T47D (cell line): ENCODE results near the gene ZNF594.
"Not testable (repeated sequence)": the region's sequence is repeated elsewhere in the genome, so short reads cannot be mapped to it uniquely, and the experiment has no call there.

Experiments used
- DNase-seq, 2 experiments: peaks; one replicate each; pipeline versions ENCODE4 v3.0.0 to v3.0.0-alpha.2; 2011 to 2012; ENCODE audit warnings: low read depth in 1 of 2, low spot score in 1 of 2
- JUND ChIP-seq: IDR thresholded peaks from 2 replicates; pipeline ENCODE4 v1.6.1; 2012; ENCODE audit warnings: low read depth
- in situ Hi-C: cut with HindIII; loops from 2 replicates; pipeline ENCODE4 v1.10.0; 2016; ENCODE audit warnings: low sequenced_read_pairs, low pct_unique_long_range_greater_than_20kb

Gene ZNF594

DNA sequence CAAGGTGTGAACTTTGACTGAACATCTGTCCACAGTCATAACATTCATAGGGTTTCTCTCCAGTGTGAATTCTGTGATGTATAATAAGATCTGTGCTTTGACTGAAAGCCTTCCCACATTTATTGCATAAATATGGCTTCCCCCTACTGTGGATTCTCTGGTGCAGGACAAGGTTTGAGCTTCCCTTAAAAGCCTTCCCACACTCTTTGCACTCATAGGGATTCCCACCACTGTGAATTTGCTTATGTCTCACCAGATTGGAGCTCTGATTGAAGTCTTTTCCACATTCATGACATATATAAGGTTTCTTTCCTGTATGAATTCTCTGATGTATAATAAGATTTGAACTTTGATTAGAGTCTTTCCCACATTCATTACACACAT lies 8.3 kb downstream of the ZNF594 start:
- in situ Hi-C loops: no loop called here
- no peak for TF ChIP-seq JUND
- DNase-seq: no peak

DNA sequence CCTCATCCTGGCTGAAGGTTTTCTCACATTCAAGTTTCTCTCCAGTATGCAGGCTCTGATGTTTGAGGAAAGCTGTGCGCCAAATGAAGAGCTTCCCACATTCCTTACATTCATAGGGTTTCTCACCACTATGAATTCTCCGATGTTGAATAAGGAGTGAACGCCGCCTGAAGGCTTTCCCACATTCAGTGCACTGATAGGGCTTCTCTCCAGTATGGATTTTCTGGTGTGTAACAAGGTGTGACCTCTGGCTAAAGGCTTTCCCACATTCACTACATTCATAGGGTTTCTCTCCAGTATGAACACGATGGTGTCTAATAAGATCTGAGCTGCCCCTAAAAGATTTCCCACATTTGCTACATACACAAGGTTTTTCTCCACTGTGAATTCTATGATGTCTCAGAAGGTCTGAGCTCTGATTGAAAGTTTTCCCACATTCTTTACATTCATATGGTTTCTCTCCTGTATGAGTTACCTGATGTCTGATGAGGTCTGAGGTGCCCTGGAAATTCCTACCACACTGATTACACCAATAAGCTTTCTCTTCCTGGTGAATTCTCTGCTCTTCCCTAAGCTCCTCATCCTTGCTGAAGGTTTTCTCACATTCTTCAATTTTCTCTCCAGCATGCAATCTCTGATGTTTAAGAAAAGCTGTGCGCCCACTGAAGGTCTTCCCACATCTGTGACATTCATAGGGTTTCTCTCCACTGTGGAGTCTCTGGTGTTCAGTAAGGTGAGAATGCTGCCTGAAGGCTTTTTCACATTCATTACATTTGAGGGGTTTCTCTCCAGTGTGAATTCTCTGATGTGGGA lies 8.9 kb downstream of the ZNF594 start:
- no peak for TF ChIP-seq JUND
- DNase-seq: no peak
- in situ Hi-C loops: no loop called here

- in situ Hi-C loops: no loop called here
- TF ChIP-seq JUND: no peak
- DNase-seq: no peak
Measured at GRCh38 chr17:5181509-5182305, 10.0 kb downstream of the ZNF594 start.

GRCh38 chr17:5179003-5179402 lies 12.7 kb downstream of the ZNF594 start:
- no peak for TF ChIP-seq JUND
- no peak for DNase-seq
- in situ Hi-C loops: no loop called here

DNA sequence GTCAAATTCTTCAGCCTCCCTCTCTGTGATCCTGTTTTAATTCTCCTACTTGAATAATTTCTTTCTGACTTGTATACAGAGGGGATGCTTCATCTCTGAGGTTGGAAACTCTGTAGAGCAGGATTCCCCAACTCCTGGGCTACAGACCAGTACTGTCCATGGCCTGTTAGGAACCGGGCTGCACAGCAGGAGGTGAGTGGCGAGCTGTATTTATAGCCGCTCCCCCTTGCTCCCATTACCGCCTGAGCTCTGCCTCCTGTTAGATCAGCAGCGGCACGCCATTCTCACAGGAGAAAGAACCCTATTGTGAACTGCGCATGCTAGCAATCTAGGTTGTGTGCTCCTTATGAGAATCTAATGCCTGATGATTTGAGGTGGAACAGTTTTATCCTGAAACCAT lies 16.6 kb downstream of the ZNF594 start:
- in situ Hi-C loops, DNase-seq: not testable (repeated sequence)

DNA sequence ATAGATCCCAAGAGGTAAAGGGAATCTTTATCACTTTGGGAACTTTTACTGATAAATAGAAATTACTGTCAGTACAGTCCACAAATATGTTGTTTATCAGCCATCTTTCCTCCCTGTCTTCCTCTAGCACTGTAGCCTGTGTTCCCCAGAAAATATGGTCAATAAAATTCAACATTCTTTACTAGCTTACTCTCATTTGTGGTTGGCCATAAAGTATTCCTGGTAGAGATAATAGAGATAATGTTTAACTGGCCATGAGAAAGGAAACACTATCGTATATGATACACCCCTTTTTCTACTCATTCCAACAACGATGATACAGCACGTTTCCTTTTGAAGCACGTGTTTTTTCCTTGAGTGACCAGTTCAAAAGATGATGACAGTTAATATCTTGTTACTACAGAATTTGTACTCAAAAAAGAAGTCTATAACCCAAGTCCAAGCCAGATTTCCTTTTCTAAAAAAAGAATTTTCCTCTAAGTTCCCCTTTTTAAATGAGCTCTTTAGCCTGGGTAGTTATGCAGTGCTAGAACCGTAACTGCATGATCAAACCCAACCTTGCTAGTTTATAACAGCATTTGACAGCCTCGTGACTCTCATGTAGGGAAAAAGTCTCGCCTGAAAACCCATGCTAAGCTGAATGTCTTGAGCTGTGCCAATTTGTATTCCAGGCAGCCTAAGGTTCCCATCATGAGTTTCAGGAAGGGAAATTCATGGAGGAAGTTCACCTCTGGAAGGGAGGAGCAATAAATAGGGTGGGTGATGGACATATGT lies 25.7 kb downstream of the ZNF594 start:
- in situ Hi-C loops, DNase-seq: not testable (repeated sequence)

- in situ Hi-C loops: no loop called here
- TF ChIP-seq JUND: no peak
- DNase-seq: no peak
Measured at GRCh38 chr17:5164436-5164835, 27.2 kb downstream of the ZNF594 start.

GRCh38 chr17:5161793-5162192 lies 29.9 kb downstream of the ZNF594 start:
- DNase-seq, in situ Hi-C loops: not testable (repeated sequence)

DNA sequence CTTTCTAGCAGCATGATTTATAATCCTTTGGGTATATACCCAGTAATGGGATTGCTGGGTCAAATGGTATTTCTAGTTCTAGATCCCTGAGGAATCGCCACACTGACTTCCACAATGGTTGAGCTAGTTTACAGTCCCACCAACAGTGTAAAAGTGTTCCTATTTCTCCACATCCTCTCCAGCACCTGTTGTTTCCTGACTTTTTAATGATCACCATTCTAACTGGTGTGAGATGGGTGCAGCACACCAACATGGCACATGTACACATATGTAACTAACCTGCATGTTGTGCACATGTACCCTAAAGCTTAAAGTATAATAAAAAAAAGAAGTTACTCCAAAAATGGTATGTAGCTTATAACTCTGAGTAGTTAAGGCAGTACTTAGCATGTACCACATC lies 31.0 kb downstream of the ZNF594 start:
- in situ Hi-C loops, DNase-seq: not testable (repeated sequence)

DNA sequence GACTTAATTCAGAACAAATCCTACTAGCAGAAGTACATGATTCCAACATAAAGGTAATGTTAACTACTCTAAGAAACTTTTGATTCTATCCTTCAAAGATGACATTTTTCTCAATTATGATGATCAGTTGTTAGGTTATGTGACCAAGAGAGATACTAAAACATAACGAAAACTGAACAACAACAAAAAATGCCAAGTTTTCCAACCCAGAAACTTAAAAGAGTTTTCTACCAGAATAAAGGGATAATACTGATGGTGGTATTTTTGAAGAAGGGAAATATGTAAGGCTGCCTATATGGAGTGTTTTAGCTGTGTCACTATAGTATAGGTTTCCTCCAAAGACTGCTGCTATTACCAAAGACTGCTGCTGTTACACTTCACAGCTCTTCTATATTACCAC lies 45.5 kb downstream of the ZNF594 start:
- DNase-seq, in situ Hi-C loops: not testable (repeated sequence)

DNA sequence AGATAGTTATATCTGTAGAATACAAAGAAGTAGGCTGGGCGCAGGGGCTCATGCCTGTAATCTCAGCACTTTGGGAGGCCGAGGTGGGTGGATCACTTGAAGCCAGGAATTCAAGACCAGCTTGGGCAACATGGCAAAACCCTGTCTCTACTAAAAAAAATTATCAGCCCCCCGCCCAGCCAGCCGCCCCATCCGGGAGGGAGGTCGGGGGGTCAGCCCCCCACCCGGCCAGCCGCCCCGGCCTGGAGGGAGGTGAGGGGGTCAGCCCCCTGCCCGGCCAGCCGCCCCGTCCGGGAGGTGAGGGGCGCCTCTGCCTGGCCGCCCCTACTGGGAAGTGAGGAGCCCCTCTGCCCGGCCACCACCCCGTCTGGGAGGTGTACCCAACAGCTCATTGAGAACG lies 48.8 kb downstream of the ZNF594 start:
- in situ Hi-C loops: not testable (repeated sequence)

DNA sequence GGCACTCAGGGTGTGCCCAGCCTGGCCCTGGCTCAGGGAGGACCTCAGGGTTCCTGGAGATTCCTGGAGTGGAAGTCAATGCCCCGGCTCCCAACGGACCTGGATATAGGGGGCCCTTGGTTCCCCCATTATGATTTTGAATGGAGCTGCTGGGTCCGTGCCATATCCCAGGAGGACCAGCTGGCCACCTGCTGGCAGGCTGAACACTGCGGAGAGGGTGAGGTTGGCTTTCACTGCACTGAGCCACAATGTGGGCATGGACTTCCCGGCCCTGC lies 52.3 kb downstream of the ZNF594 start:
- DNase-seq: no peak
- TF ChIP-seq JUND: no peak
- in situ Hi-C loops: no loop called here

More for the DNA sequence above, 48.8 kb downstream of the ZNF594 start:
- not testable (repeated sequence) for DNase-seq
